HL-60 (cell line): ENCODE measurements around the gene LONP2.

ENCODE experiments used
- CTCF ChIP-seq: IDR thresholded peaks from one replicate; pipeline ENCODE4 v1.5.1; 2011; ENCODE audit warnings: low read length, control low read depth, inconsistent platforms; ENCODE audit not compliant: insufficient read depth
- GABPA ChIP-seq: IDR thresholded peaks from 2 replicates; pipeline ENCODE4 v1.6.1; 2012; ENCODE audit warnings: low read depth
- POLR2AphosphoS5 ChIP-seq: IDR thresholded peaks from 2 replicates; pipeline ENCODE4 v1.6.1; 2012; ENCODE audit warnings: low read depth
- SPI1 ChIP-seq: IDR thresholded peaks from 2 replicates; pipeline ENCODE4 v1.6.1; 2012; ENCODE audit warnings: low read depth, mild to moderate bottlenecking, borderline replicate concordance

DNA sequence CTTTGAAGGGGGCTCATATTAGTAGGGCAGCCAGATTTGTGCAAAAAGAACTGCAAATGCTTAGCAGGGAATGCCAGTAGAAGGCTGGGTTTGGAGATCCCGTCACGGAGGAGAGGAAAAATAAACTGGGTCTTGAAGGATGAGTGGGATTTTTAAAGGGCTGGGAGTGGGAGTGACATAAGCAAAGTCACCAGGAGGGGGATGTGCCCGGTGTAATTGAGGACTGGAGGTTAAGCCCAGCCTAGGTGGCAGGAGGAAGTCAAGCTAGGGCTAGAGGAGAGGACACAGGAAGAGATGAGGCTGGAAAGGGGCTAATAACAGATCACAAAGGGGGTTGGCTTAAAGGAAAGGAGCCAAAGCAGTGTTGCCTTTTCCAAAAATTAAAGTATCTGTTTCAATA, 23.2 kb upstream of the LONP2 start:
- TF ChIP-seq CTCF (no peak), GABPA (no peak), POLR2AphosphoS5 (no peak), SPI1 (no peak)
